DMS153 (cell line): Measurements from ENCODE around the gene METTL26.
A peak's percentile ranks its signal among the peaks of the same experiment; 100 is the strongest.

Experiments
- DNase-seq: peaks from one replicate; lab custom pipeline; 2025; lab: John Stamatoyannopoulos, UW

Gene METTL26

GRCh38 chr16:636206-637080 is at the start of gene METTL26:
Gene METTL26, minus strand, starts transcription at chr16:636305. Its CDS starts 15 bp downstream, at chr16:636290.
- peak; percentile 92 for DNase-seq

- DNase-seq, result peak; percentile 86
These were observed 49.0 kb upstream of the METTL26 start for GRCh38 chr16:684961-685696.

- DNase-seq, result peak; percentile 96
These were observed 48.1 kb upstream of the METTL26 start, which contains the start of gene JMJD8 for GRCh38 chr16:684071-684794. Gene JMJD8, minus strand, starts transcription at chr16:684334. Its CDS starts 15 bp downstream, at chr16:684319.

GRCh38 chr16:683396-684070 is 47.4 kb upstream of the METTL26 start:
- DNase-seq, result no peak

GRCh38 chr16:682493-683395 is 46.6 kb upstream of the METTL26 start:
- no peak for DNase-seq

- no peak for DNase-seq
These were observed 45.8 kb upstream of the METTL26 start for GRCh38 chr16:681746-682427.

GRCh38 chr16:680967-681745 is 45.1 kb upstream of the METTL26 start:
- no peak for DNase-seq

GRCh38 chr16:680625-680945 is 44.5 kb upstream of the METTL26 start:
- no peak for DNase-seq

- DNase-seq, result peak; percentile 56
These were observed 43.9 kb upstream of the METTL26 start, which contains the start of gene STUB1 for GRCh38 chr16:679814-680624. Gene STUB1, plus strand, starts transcription at chr16:680410. Its CDS starts 116 bp downstream, at chr16:680526.

GRCh38 chr16:678858-679813 is 43.0 kb upstream of the METTL26 start:
- peak; percentile 72 for DNase-seq

GRCh38 chr16:678209-678857 is 42.2 kb upstream of the METTL26 start:
- no peak for DNase-seq

- peak; percentile 44 for DNase-seq
These were observed 41.4 kb upstream of the METTL26 start for GRCh38 chr16:677316-678190.

GRCh38 chr16:676913-677312 is 40.8 kb upstream of the METTL26 start:
- DNase-seq, result peak; percentile 87

- no peak for DNase-seq
These were observed 40.4 kb upstream of the METTL26 start for GRCh38 chr16:676565-676902.

- no peak for DNase-seq
These were observed 39.9 kb upstream of the METTL26 start for GRCh38 chr16:675884-676564.
